GM06990 (cell line): ENCODE measurements around the gene ATP1B2.

Experiments used
- DNase-seq: peaks from one replicate; pipeline ENCODE4 v3.0.0-alpha.2; 2011; ENCODE audit not compliant: insufficient read length; ENCODE audit errors: extremely low read depth
- H3K27me3 ChIP-seq: replicated peaks from 2 replicates; pipeline ENCODE4 v1.6.0; 2011; ENCODE audit warnings: low read length; ENCODE audit not compliant: control insufficient read depth, insufficient read depth
- H3K36me3 ChIP-seq: 2 replicates; pipeline ENCODE4 v1.5.1; 2011; ENCODE audit warnings: low read length; ENCODE audit not compliant: control insufficient read depth, insufficient read depth
- H3K4me3 ChIP-seq: replicated peaks from 2 replicates; pipeline ENCODE4 v1.5.1; 2011; ENCODE audit warnings: low read depth, mild to moderate bottlenecking, control low read depth, low read length
- TF ChIP-seq, protein P1 (sequence below): IDR thresholded peaks from 2 replicates; pipeline ENCODE4 v1.5.1; 2011; ENCODE audit warnings: low read length, control low read depth, mild to moderate bottlenecking, inconsistent platforms; ENCODE audit not compliant: insufficient read depth, poor library complexity, severe bottlenecking

Gene ATP1B2

GRCh38 chr17:7687908-7688807 is 37.4 kb downstream of the ATP1B2 start, which contains the start of gene WRAP53:
Gene WRAP53, plus strand, starts transcription at chr17:7688477. Its CDS starts 172 bp downstream, at chr17:7688649.
- peak; percentile 97 for DNase-seq
- Histone ChIP-seq H3K27me3 (no peaks in the 10 kb centered on the region), H3K4me3 (peak within 1 kb of the TSS; percentile 100), H3K36me3 (no peaks in the 10 kb centered on the region; the same call in none of the 2 replicates)
- TF ChIP-seq, protein P1, sequence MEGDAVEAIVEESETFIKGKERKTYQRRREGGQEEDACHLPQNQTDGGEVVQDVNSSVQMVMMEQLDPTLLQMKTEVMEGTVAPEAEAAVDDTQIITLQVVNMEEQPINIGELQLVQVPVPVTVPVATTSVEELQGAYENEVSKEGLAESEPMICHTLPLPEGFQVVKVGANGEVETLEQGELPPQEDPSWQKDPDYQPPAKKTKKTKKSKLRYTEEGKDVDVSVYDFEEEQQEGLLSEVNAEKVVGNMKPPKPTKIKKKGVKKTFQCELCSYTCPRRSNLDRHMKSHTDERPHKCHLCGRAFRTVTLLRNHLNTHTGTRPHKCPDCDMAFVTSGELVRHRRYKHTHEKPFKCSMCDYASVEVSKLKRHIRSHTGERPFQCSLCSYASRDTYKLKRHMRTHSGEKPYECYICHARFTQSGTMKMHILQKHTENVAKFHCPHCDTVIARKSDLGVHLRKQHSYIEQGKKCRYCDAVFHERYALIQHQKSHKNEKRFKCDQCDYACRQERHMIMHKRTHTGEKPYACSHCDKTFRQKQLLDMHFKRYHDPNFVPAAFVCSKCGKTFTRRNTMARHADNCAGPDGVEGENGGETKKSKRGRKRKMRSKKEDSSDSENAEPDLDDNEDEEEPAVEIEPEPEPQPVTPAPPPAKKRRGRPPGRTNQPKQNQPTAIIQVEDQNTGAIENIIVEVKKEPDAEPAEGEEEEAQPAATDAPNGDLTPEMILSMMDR = peak; percentile 99

DNA sequence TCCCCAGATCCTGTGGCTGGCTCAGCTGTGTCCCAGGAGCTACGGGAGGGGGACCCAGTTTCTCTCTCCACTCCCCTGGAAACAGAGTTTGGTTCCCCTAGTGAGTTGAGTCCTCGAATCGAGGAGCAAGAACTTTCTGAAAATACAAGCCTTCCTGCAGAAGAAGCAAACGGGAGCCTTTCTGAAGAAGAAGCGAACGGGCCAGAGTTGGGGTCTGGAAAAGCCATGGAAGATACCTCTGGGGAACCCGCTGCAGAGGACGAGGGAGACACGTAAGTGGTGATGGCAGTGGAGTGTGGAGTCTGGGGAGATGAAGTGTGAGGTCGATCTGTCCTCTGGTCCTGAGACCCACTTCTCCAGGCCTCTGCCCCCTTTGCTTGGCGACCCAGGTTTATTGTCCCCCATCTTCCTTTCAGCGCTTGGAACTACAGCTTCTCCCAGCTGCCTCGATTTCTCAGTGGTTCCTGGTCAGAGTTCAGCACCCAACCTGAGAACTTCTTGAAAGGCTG is 38.1 kb downstream of the ATP1B2 start:
- peak overlapping the region; percentile 82 for H3K4me3 ChIP-seq
- TF ChIP-seq, protein P1 = no peak
- DNase-seq = no peak
- no peaks in the 10 kb centered on the region; the same call in none of the 2 replicates for H3K36me3 ChIP-seq
- no peaks in the 10 kb centered on the region for H3K27me3 ChIP-seq

DNA sequence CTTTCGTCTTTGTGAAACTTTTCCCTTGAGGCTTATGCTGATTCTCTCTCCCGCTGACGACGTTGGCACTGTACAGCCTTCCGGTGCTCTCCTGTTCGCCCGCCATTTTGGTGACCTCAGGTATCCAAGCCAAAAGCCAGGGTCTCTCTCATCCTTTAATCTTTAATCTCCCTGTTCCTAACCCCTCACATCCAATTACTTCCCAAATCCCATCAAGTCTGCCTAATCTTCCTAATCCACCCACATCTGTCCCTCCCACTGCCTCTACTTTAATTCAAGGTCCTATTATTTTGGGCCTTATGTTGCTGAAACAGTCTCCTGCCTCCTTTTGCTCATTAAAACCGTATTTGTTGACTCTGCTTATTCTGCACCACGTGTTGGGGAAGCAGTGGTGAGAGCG is 44.9 kb downstream of the ATP1B2 start:
- H3K36me3 ChIP-seq = no peaks in the 10 kb centered on the region; the same call in none of the 2 replicates
- H3K4me3 ChIP-seq = no peak overlapping the region
- TF ChIP-seq, protein P1 = no peak
- no peaks in the 10 kb centered on the region for H3K27me3 ChIP-seq
- no peak for DNase-seq

DNA sequence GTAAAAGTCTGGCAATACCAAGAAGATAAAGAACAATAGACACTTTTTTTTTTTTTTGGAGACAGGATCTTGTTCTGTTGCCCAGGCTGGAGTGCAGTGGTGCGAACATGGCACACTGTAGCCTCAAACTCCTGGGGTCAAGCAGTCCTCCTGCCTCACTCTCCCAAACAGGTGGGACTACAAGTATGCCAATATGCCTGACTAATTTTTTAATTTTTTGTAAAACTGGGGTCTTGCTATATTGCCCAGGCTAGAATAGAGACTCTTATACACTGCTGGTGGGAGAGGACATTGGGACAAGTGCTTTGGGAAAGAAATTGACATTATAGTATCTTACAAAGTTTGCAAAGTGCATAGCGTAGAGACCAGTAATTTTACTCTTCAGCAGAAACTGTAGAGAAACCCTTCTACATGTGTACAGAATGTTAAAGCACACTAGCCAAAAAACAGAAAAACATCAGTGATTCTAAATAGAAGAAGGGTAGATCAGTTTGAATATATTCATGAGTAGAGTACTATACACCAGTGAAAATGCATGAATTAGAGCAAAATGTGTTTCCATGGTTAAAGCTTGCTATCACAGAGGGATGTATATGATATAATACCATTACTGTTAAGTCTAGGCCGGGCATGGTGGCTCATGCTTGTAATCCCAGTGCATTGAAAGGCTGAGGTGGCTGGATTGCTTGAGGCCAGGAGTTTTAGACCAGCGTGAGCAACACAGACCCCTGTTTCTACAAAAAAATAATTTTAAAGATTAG is 47.3 kb downstream of the ATP1B2 start:
- TF ChIP-seq, protein P1 = no peak
- H3K4me3 ChIP-seq = no peak overlapping the region

GRCh38 chr17:7700510-7700909 is 49.8 kb downstream of the ATP1B2 start:
- no peaks in the 10 kb centered on the region; the same call in 1 of the 2 replicates for H3K27me3 ChIP-seq
- TF ChIP-seq, protein P1 = no peak

More for the DNA sequence above, 47.3 kb downstream of the ATP1B2 start:
- no peak for DNase-seq
- peaks cover 4% of the 10 kb centered on the region for H3K36me3 ChIP-seq
- no peaks in the 10 kb centered on the region for H3K27me3 ChIP-seq

More at GRCh38 chr17:7700510-7700909, 49.8 kb downstream of the ATP1B2 start:
- Histone ChIP-seq H3K4me3 (no peak overlapping the region), H3K36me3 (peaks cover 6% of the 10 kb centered on the region)
- no peak for DNase-seq
